Measurements from ENCODE around the gene SAYSD1.
"Not testable (repeated sequence)": the region's sequence is repeated elsewhere in the genome, so short reads cannot be mapped to it uniquely, and the experiment has no call there.

Gene SAYSD1

DNA sequence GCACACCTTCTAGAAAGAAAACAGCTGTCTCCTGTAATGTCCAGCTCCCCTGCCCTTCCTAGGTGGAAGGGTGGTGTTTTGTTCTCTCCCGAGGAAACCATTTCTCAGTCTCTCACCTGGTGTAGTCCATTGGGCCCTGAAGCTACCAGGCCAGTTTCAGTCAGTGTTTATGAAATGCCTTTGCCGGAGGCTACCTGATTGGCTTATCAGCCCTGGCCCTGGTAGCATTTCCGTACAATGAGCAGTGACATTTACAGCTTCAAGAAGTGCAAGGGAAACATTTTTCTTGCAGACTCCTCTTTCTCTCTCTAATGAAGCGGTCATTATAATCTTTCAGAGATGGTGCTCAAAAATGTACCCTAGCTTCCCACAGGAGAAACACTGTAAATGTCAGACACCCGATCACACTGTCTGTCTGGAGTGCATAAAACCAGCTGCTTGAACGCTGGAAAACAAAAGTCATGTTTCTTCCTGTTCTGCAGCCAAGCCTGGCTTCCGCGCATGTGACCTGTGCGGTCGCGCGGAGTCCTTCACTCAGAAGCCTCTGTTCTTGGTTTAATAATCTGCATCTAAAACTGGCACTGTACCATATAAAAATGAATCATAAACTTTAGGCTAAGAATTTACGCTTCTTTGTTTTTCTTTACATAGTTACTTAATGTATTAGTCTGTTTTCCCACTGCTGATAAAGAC is 28.4 kb upstream of the SAYSD1 start:
- peak; percentile 77 to 85 for DNase-seq
- Histone ChIP-seq H3K79me2 (ENCODE audit: control insufficient read depth, insufficient read depth, low read length, poor library complexity) (no peaks in the 10 kb centered on the region), H2BK12ac (ENCODE audit: low read length) (no peak overlapping the region), H4K8ac (ENCODE audit: low read depth, low read length) (no peak overlapping the region), H3K4me2 (ENCODE audit: low read length) (no peak overlapping the region), H3K23ac (ENCODE audit: low read length) (no peak overlapping the region), H3K9me3 (ENCODE audit: insufficient read depth, low read depth, low read length) (no peaks in the 10 kb centered on the region), H4K91ac (ENCODE audit: low read depth, low read length) (no peak overlapping the region), H3K9ac (ENCODE audit: low read length) (no peak overlapping the region), H2AFZ (ENCODE audit: insufficient read depth, low read length, poor library complexity) (no peak overlapping the region), H3K4me1 (ENCODE audit: control insufficient read depth in 1 of 2, insufficient read depth in 2 of 2, low read length in 2 of 2) (no peaks in the 10 kb centered on the region), H3K27me3 (ENCODE audit: insufficient read depth, low read length) (no peaks in the 10 kb centered on the region), H3K18ac (ENCODE audit: low read length) (no peak overlapping the region), H3K4me3 (ENCODE audit: low read depth, low read length) (no peak overlapping the region), H2BK120ac (ENCODE audit: insufficient read depth, low read length, poor library complexity) (no peak overlapping the region), H4K12ac (ENCODE audit: low read depth, low read length) (no peak overlapping the region), H2AK5ac (ENCODE audit: low read length) (no peak overlapping the region), H3K79me1 (ENCODE audit: low read length) (no peaks in the 10 kb centered on the region), H3K14ac (ENCODE audit: low read length) (no peak overlapping the region), H2BK5ac (ENCODE audit: low read depth, low read length, poor library complexity) (no peak overlapping the region), H3K27ac (ENCODE audit: low read depth, low read length) (no peak overlapping the region), H3K36me3 (ENCODE audit: control insufficient read depth in 1 of 2, insufficient read depth in 2 of 2, low read length in 2 of 2) (no peaks in the 10 kb centered on the region), H3K4ac (ENCODE audit: low read depth, low read length) (no peak overlapping the region)
- no CpG with 5 or more reads among the region's 13 CpGs for WGBS (ENCODE audit: extremely low coverage, insufficient coverage, insufficient read length)

DNA sequence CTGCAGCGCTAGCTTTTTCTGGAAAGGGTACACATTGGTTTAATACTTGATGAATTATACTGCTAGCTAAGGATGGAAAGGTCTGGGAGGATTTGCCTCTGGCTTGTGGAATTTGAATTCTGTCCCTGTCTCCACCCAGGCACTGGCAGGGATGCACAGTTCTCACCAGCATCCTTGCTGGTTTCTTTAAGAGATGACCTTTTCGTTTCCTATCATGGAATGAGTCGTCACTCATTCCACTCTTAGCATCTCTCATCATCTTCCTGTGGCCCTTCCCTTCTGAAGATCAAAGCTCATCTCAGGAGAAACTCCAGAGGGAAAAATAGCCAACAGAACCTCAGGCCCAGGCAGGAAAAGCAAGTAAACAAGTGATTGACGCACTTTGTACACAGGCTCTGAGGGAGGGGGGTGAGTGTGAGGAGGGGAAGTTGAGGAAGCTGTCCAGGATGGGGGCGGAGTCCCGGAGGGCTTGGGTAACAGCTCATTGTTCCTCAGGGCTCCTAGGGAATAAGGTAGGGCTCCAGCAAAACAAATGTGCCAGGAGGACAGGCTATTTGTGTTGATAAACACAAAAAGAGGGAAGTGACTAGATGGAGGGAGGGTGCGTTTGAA is 25.7 kb upstream of the SAYSD1 start:
- Histone ChIP-seq H3K18ac (ENCODE audit: low read length) (no peak overlapping the region), H3K79me2 (ENCODE audit: control insufficient read depth, insufficient read depth, low read length, poor library complexity) (no peaks in the 10 kb centered on the region), H2BK12ac (ENCODE audit: low read length) (no peak overlapping the region), H3K4me1 (ENCODE audit: control insufficient read depth in 1 of 2, insufficient read depth in 2 of 2, low read length in 2 of 2) (no peaks in the 10 kb centered on the region), H3K23ac (ENCODE audit: low read length) (no peak overlapping the region), H2AFZ (ENCODE audit: insufficient read depth, low read length, poor library complexity) (no peak overlapping the region), H2AK5ac (ENCODE audit: low read length) (no peak overlapping the region), H2BK5ac (ENCODE audit: low read depth, low read length, poor library complexity) (no peak overlapping the region), H4K91ac (ENCODE audit: low read depth, low read length) (no peak overlapping the region), H3K14ac (ENCODE audit: low read length) (no peak overlapping the region), H3K27ac (ENCODE audit: low read depth, low read length) (no peak overlapping the region), H3K79me1 (ENCODE audit: low read length) (no peaks in the 10 kb centered on the region), H4K12ac (ENCODE audit: low read depth, low read length) (no peak overlapping the region), H3K27me3 (ENCODE audit: insufficient read depth, low read length) (no peaks in the 10 kb centered on the region), H3K9ac (ENCODE audit: low read length) (no peak overlapping the region), H3K4me3 (ENCODE audit: low read depth, low read length) (no peak overlapping the region), H2BK120ac (ENCODE audit: insufficient read depth, low read length, poor library complexity) (no peak overlapping the region), H3K4me2 (ENCODE audit: low read length) (no peak overlapping the region), H4K8ac (ENCODE audit: low read depth, low read length) (no peak overlapping the region), H3K9me3 (ENCODE audit: insufficient read depth, low read depth, low read length) (no peaks in the 10 kb centered on the region), H3K4ac (ENCODE audit: low read depth, low read length) (no peak overlapping the region), H3K36me3 (ENCODE audit: control insufficient read depth in 1 of 2, insufficient read depth in 2 of 2, low read length in 2 of 2) (no peaks in the 10 kb centered on the region)
- no CpG with 5 or more reads among the region's 7 CpGs for WGBS (ENCODE audit: extremely low coverage, insufficient coverage, insufficient read length)
- no peak for DNase-seq

DNA sequence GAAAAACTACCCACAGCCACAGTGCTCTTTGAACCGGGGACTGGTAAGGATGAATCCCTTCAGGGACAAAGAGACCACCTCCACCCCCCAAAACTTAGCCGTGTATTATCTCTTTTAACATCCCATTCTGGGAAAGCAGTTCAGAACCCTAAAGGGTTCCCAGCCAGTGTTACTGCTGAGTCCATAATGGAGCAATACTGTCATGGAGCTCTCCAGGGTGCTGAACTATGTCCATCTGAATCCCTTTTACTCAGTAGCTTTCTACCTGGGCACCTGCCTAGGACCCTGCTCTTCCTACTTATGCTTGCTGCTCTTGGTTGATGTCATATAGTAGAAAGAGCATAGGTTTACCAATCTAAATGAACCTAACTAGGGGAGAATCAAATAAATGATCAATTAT is 22.3 kb upstream of the SAYSD1 start:
- WGBS (ENCODE audit: extremely low coverage, insufficient coverage, insufficient read length): no CpG with 5 or more reads among the region's 2 CpGs
- H4K91ac ChIP-seq (ENCODE audit: low read depth, low read length): no peak overlapping the region

DNA sequence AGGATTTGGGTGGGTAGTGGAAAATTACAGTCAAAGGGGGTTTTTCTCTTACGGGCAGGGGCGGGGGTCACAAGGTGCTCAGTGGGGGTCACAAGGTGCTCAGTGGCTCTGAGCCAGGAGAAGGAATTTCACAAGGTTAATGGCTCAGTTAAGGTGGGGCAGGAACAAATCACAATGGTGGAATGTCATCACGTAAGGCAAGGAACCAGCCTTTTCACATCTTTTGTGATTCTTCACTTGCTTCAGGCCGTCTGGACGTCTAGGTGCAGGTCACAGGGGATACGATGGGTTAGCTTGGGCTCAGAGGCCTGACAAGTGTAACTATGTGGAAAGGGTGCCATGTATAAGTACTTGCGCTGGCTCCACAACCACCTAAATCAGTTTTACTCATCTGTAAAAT is 21.2 kb upstream of the SAYSD1 start:
- not testable (repeated sequence) for H3K79me2 ChIP-seq (ENCODE audit: control insufficient read depth, insufficient read depth, low read length, poor library complexity); H4K12ac ChIP-seq (ENCODE audit: low read depth, low read length); H3K27me3 ChIP-seq (ENCODE audit: insufficient read depth, low read length); H3K14ac ChIP-seq (ENCODE audit: low read length); DNase-seq; H3K9me3 ChIP-seq (ENCODE audit: insufficient read depth, low read depth, low read length); H2BK12ac ChIP-seq (ENCODE audit: low read length); H2BK120ac ChIP-seq (ENCODE audit: insufficient read depth, low read length, poor library complexity); H2AFZ ChIP-seq (ENCODE audit: insufficient read depth, low read length, poor library complexity); H2BK5ac ChIP-seq (ENCODE audit: low read depth, low read length, poor library complexity); H3K18ac ChIP-seq (ENCODE audit: low read length); H3K4me3 ChIP-seq (ENCODE audit: low read depth, low read length); H2AK5ac ChIP-seq (ENCODE audit: low read length); H4K91ac ChIP-seq (ENCODE audit: low read depth, low read length); H3K27ac ChIP-seq (ENCODE audit: low read depth, low read length); H4K8ac ChIP-seq (ENCODE audit: low read depth, low read length); H3K36me3 ChIP-seq (ENCODE audit: control insufficient read depth in 1 of 2, insufficient read depth in 2 of 2, low read length in 2 of 2); H3K4ac ChIP-seq (ENCODE audit: low read depth, low read length); H3K4me2 ChIP-seq (ENCODE audit: low read length); H3K4me1 ChIP-seq (ENCODE audit: control insufficient read depth in 1 of 2, insufficient read depth in 2 of 2, low read length in 2 of 2); H3K79me1 ChIP-seq (ENCODE audit: low read length); H3K23ac ChIP-seq (ENCODE audit: low read length)
- no CpG with 5 or more reads among the region's 7 CpGs for WGBS (ENCODE audit: extremely low coverage, insufficient coverage, insufficient read length)
- peak overlapping the region; percentile 69 for H3K9ac ChIP-seq (ENCODE audit: low read length)

More for the DNA sequence above, 22.3 kb upstream of the SAYSD1 start:
- no peak overlapping the region for H2BK120ac ChIP-seq (ENCODE audit: insufficient read depth, low read length, poor library complexity)
- no peak overlapping the region for H3K14ac ChIP-seq (ENCODE audit: low read length)
- H3K18ac ChIP-seq (ENCODE audit: low read length): no peak overlapping the region
- H3K4ac ChIP-seq (ENCODE audit: low read depth, low read length): no peak overlapping the region
- no peak overlapping the region for H3K4me2 ChIP-seq (ENCODE audit: low read length)
- H2AFZ ChIP-seq (ENCODE audit: insufficient read depth, low read length, poor library complexity): no peak overlapping the region
- H3K23ac ChIP-seq (ENCODE audit: low read length): no peak overlapping the region
- H4K12ac ChIP-seq (ENCODE audit: low read depth, low read length): no peak overlapping the region
- no peak overlapping the region for H2BK12ac ChIP-seq (ENCODE audit: low read length)
- no peak overlapping the region for H3K27ac ChIP-seq (ENCODE audit: low read depth, low read length)
- peak; percentile 51 to 85 for DNase-seq
- no peaks in the 10 kb centered on the region for H3K9me3 ChIP-seq (ENCODE audit: insufficient read depth, low read depth, low read length)
- H2AK5ac ChIP-seq (ENCODE audit: low read length): no peak overlapping the region
- H4K8ac ChIP-seq (ENCODE audit: low read depth, low read length): no peak overlapping the region
- H2BK5ac ChIP-seq (ENCODE audit: low read depth, low read length, poor library complexity): no peak overlapping the region
- H3K9ac ChIP-seq (ENCODE audit: low read length): no peak overlapping the region
- no peaks in the 10 kb centered on the region for H3K79me1 ChIP-seq (ENCODE audit: low read length)
- H3K4me1 ChIP-seq (ENCODE audit: control insufficient read depth in 1 of 2, insufficient read depth in 2 of 2, low read length in 2 of 2): no peaks in the 10 kb centered on the region
- no peak overlapping the region for H3K4me3 ChIP-seq (ENCODE audit: low read depth, low read length)
- no peaks in the 10 kb centered on the region for H3K79me2 ChIP-seq (ENCODE audit: control insufficient read depth, insufficient read depth, low read length, poor library complexity)
- H3K27me3 ChIP-seq (ENCODE audit: insufficient read depth, low read length): no peaks in the 10 kb centered on the region
- no peaks in the 10 kb centered on the region for H3K36me3 ChIP-seq (ENCODE audit: control insufficient read depth in 1 of 2, insufficient read depth in 2 of 2, low read length in 2 of 2)

Data from trophoblast cell (in vitro differentiated cells and primary cell).